ENCODE measurements around the gene LRRC75A. TPM values are rescaled to one million over a fixed set of nuclear protein-coding genes. Genes with fewer than 3 reads are reported as not detected.

The LRRC75A gene
- polyA plus RNA-seq, 1 donor (not counting 4 experiments of a cell fraction or from before 2014, with no cell fraction given) = not detected

DNA sequence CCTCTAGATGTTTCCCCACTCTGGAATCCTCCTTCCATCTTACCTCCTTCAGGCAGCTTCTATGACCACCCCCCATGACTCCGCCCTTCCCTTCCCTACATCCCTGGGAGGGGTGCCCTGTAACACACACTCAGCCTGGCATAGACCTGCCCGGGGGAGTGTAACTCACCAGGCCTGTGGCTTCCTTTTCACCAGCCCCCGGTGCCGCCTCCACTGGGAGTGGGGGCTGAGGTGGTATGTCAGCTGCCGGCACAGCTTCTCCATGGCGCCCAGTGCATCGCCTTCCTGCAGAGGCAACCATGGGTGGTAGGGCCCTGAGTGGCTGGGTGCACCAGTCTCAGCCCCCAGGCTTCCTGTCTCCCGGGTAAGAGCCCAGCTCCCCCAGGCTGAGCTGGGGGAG lies 44.3 kb downstream of the LRRC75A start:
- DNase-seq (ENCODE audit: low read depth, low spot score) = no peak
- H3K4me3 ChIP-seq (ENCODE audit: control insufficient read depth in 2 of 3, extremely low read depth in 1 of 3, insufficient read depth in 2 of 3, low read depth in 1 of 3, low read length in 3 of 3) = no peak overlapping the region
- peaks cover 4% of the 10 kb centered on the region for H3K79me2 ChIP-seq (ENCODE audit: control insufficient read depth, insufficient read depth, low read length)
- TF ChIP-seq CTCF (optimal IDR thresholded peaks at IDR 0.05 in 1 of 3, IDR thresholded peaks at IDR 0.05 in 1 of 3, conservative IDR thresholded peaks at IDR 0.05 in 1 of 3; ENCODE audit: extremely low read depth in 1 of 3, insufficient read depth in 2 of 3, low read length in 3 of 3) (no peak), EZH2 (IDR thresholded peaks at IDR 0.05; ENCODE audit: low read length) (no peak)
- H3K9ac ChIP-seq (ENCODE audit: control insufficient read depth, extremely low read depth, insufficient read depth, low read length) = no peak overlapping the region
- dilution Hi-C loops (cut with MboI; ENCODE audit: extremely low pct_ligation_motif_present, low sequenced_read_pairs) = no loop called here
- H3K27me3 ChIP-seq (ENCODE audit: control insufficient read depth, extremely low read depth, insufficient read depth, low read length) = no peaks in the 10 kb centered on the region
- peaks cover 4% of the 10 kb centered on the region for H3K9me1 ChIP-seq (ENCODE audit: control insufficient read depth, extremely low read depth, insufficient read depth, low read length)
- peaks cover 21 to 22% of the 10 kb centered on the region in 2 experiments for H3K36me3 ChIP-seq (ENCODE audit: control insufficient read depth in 2 of 2, extremely low read depth in 1 of 2, insufficient read depth in 2 of 2, low read length in 2 of 2)
- no peaks in the 10 kb centered on the region for H3K9me3 ChIP-seq (ENCODE audit: control insufficient read depth, low read depth, low read length)
- H3K4me2 ChIP-seq (ENCODE audit: control insufficient read depth, extremely low read depth, insufficient read depth, low read depth, low read length) = no peak overlapping the region
- FAIRE-seq = no peak
- peaks cover 50% of the 10 kb centered on the region for H4K20me1 ChIP-seq (ENCODE audit: control insufficient read depth, extremely low read depth, insufficient read depth, low read length)
- H3K27ac ChIP-seq (ENCODE audit: control insufficient read depth, insufficient read depth, low read length) = no peak overlapping the region
- no peak overlapping the region for H2AFZ ChIP-seq (ENCODE audit: control insufficient read depth, low read length)
- H3K4me1 ChIP-seq (ENCODE audit: control insufficient read depth, extremely low read depth, insufficient read depth, low read length) = no peaks in the 10 kb centered on the region

DNA sequence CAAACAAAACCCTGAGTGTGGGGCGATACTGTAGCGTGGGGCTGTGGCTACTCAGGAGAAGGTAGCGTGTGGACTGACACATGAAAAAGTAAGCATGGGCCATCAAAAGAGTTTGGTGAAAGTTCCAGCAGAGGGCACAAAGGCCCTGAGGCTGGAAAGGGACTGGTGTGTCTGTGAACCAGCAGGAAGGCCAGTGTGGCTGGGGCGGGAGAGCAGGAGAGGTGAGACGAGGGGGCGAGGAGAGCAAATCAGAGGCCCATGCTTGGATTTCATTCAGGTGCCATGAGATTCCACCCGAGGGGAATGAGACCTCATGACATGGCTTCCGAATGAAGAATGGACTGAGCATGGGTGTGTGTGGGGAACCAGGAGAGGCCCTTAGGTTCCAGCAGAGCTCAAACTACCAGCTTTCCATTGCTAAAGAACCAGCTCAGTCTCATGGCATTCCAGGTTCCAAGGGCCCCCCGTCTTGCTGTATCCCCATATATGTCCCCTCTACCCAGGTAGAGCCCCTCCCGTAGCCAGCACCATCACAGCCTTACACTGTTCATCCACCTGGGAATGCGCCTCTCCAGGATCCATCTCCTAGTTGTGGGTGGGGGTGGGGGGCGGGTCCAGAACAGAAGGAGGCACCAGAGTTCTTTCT lies 45.5 kb downstream of the LRRC75A start:
- FAIRE-seq (peak; percentile 32), DNase-seq (ENCODE audit: low read depth, low spot score) (no peak)
- dilution Hi-C loops (cut with MboI; ENCODE audit: extremely low pct_ligation_motif_present, low sequenced_read_pairs) = no loop called here
- peaks cover 32% of the 10 kb centered on the region in 2 experiments for H3K36me3 ChIP-seq (ENCODE audit: control insufficient read depth in 2 of 2, extremely low read depth in 1 of 2, insufficient read depth in 2 of 2, low read length in 2 of 2)
- no peak overlapping the region for H3K4me3 ChIP-seq (ENCODE audit: control insufficient read depth in 2 of 3, extremely low read depth in 1 of 3, insufficient read depth in 2 of 3, low read depth in 1 of 3, low read length in 3 of 3)
- peaks cover 4% of the 10 kb centered on the region for H3K4me1 ChIP-seq (ENCODE audit: control insufficient read depth, extremely low read depth, insufficient read depth, low read length)
- H2AFZ ChIP-seq (ENCODE audit: control insufficient read depth, low read length) = no peak overlapping the region
- H3K27ac ChIP-seq (ENCODE audit: control insufficient read depth, insufficient read depth, low read length) = no peak overlapping the region
- H4K20me1 ChIP-seq (ENCODE audit: control insufficient read depth, extremely low read depth, insufficient read depth, low read length) = peaks cover 57% of the 10 kb centered on the region
- peaks cover 4% of the 10 kb centered on the region for H3K9me1 ChIP-seq (ENCODE audit: control insufficient read depth, extremely low read depth, insufficient read depth, low read length)
- no peak overlapping the region for H3K9ac ChIP-seq (ENCODE audit: control insufficient read depth, extremely low read depth, insufficient read depth, low read length)
- no peaks in the 10 kb centered on the region for H3K27me3 ChIP-seq (ENCODE audit: control insufficient read depth, extremely low read depth, insufficient read depth, low read length)
- no peak for TF ChIP-seq EZH2 (IDR thresholded peaks at IDR 0.05; ENCODE audit: low read length)
- peak in 1 of 3 experiments; percentile 8 for TF ChIP-seq CTCF (optimal IDR thresholded peaks at IDR 0.05 in 1 of 3, IDR thresholded peaks at IDR 0.05 in 1 of 3, conservative IDR thresholded peaks at IDR 0.05 in 1 of 3; ENCODE audit: extremely low read depth in 1 of 3, insufficient read depth in 2 of 3, low read length in 3 of 3)
- H3K79me2 ChIP-seq (ENCODE audit: control insufficient read depth, insufficient read depth, low read length) = peaks cover 6% of the 10 kb centered on the region
- H3K9me3 ChIP-seq (ENCODE audit: control insufficient read depth, low read depth, low read length) = no peaks in the 10 kb centered on the region
- no peak overlapping the region for H3K4me2 ChIP-seq (ENCODE audit: control insufficient read depth, extremely low read depth, insufficient read depth, low read depth, low read length)

Measured in keratinocyte (primary cell).